Fibroblast of peridontal ligament (primary cell): ENCODE results near the gene CTNND2.
A peak's percentile ranks its signal among the peaks of the same experiment; 100 is the strongest.
"Not testable (repeated sequence)": the region's sequence is repeated elsewhere in the genome, so short reads cannot be mapped to it uniquely, and the experiment has no call there.

Source experiments
- DNase-seq: peaks from one replicate; pipeline ENCODE4 v3.0.0-alpha.2; 2010; ENCODE audit errors: extremely low read depth

The CTNND2 gene

GRCh38 chr5:11104651-11105112, 799.6 kb downstream of the CTNND2 start:
- DNase-seq = no peak

GRCh38 chr5:11104210-11104609, 800.0 kb downstream of the CTNND2 start:
- DNase-seq = no peak

- DNase-seq = no peak
These were observed 820.1 kb downstream of the CTNND2 start for GRCh38 chr5:11084111-11084510.

GRCh38 chr5:11082404-11082945, 821.8 kb downstream of the CTNND2 start:
- no peak for DNase-seq

GRCh38 chr5:11076945-11077613, 827.2 kb downstream of the CTNND2 start:
- no peak for DNase-seq

GRCh38 chr5:11075035-11075805, 829.0 kb downstream of the CTNND2 start:
- no peak for DNase-seq

GRCh38 chr5:11072568-11072967, 831.7 kb downstream of the CTNND2 start:
- DNase-seq = no peak

- DNase-seq = no peak
These were observed 832.2 kb downstream of the CTNND2 start for GRCh38 chr5:11072076-11072475.

- no peak for DNase-seq
These were observed 835.2 kb downstream of the CTNND2 start for GRCh38 chr5:11069041-11069440.

- DNase-seq = not testable (repeated sequence)
These were observed 838.5 kb downstream of the CTNND2 start for GRCh38 chr5:11065723-11066122.

- DNase-seq = no peak
These were observed 839.3 kb downstream of the CTNND2 start for GRCh38 chr5:11064763-11065450.

GRCh38 chr5:11062397-11062796, 841.8 kb downstream of the CTNND2 start:
- DNase-seq = no peak

- DNase-seq = no peak
These were observed 847.7 kb downstream of the CTNND2 start for GRCh38 chr5:11056560-11056959.

- DNase-seq = no peak
These were observed 850.2 kb downstream of the CTNND2 start for GRCh38 chr5:11054014-11054413.

GRCh38 chr5:11052871-11053270, 851.4 kb downstream of the CTNND2 start:
- no peak for DNase-seq

- DNase-seq = no peak
These were observed 853.5 kb downstream of the CTNND2 start for GRCh38 chr5:11050596-11051304.

- no peak for DNase-seq
These were observed 855.5 kb downstream of the CTNND2 start for GRCh38 chr5:11048760-11049159.

GRCh38 chr5:11047625-11048024, 856.6 kb downstream of the CTNND2 start:
- no peak for DNase-seq

GRCh38 chr5:11047030-11047429, 857.2 kb downstream of the CTNND2 start:
- no peak for DNase-seq

- DNase-seq = peak; percentile 45
These were observed 858.1 kb downstream of the CTNND2 start for GRCh38 chr5:11046160-11046559.

GRCh38 chr5:11045411-11045810, 858.8 kb downstream of the CTNND2 start:
- no peak for DNase-seq

GRCh38 chr5:11044581-11044980, 859.7 kb downstream of the CTNND2 start:
- DNase-seq = no peak
